ENCODE results near the gene IMMT.

DNA sequence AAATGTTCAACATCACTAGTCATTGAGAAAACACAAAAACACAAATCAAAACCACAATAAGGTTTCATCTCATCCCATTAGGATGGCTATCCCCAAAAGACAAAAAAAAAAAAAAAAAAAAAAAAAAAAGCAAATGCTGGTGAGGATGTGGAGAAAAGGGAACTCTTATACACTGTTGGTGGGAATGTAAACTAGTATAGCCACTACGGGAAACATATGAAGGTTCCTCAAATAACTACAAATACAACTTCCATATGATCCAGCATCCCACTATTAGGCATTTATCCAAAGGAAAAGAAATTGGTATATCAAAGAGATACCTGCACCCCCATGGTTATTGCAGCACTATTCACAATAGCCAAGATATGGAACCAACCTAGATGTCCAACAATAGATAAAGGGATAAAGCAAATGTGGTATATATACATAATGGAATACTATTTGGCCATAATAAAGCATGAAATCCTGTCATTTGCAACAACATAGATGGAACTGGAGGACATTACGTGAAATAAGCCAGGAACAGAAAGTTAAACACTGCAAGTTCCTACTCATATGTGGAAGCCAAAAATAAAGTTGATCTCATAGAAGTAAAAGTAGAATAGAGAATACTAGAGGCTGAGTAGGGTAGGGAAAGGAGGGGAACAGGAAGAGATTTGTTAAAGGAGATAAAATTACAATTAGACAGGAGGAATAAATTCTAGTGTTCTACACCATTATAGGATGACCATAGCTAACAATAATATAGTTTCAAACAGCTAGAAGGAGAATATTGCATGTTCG, 98.0 kb downstream of the IMMT start:
- TF ChIP-seq, protein P1, sequence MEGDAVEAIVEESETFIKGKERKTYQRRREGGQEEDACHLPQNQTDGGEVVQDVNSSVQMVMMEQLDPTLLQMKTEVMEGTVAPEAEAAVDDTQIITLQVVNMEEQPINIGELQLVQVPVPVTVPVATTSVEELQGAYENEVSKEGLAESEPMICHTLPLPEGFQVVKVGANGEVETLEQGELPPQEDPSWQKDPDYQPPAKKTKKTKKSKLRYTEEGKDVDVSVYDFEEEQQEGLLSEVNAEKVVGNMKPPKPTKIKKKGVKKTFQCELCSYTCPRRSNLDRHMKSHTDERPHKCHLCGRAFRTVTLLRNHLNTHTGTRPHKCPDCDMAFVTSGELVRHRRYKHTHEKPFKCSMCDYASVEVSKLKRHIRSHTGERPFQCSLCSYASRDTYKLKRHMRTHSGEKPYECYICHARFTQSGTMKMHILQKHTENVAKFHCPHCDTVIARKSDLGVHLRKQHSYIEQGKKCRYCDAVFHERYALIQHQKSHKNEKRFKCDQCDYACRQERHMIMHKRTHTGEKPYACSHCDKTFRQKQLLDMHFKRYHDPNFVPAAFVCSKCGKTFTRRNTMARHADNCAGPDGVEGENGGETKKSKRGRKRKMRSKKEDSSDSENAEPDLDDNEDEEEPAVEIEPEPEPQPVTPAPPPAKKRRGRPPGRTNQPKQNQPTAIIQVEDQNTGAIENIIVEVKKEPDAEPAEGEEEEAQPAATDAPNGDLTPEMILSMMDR (IDR thresholded peaks at IDR 0.05), result no peak
- TF ChIP-seq POLR2A (IDR thresholded peaks at IDR 0.05) (no peak), POLR2AphosphoS5 (IDR thresholded peaks at IDR 0.05) (no peak), EP300 (IDR thresholded peaks at IDR 0.05) (no peak)

All from upper lobe of left lung (tissue), 4 donors.